ENCODE results near the gene HMGCS1.

DNA sequence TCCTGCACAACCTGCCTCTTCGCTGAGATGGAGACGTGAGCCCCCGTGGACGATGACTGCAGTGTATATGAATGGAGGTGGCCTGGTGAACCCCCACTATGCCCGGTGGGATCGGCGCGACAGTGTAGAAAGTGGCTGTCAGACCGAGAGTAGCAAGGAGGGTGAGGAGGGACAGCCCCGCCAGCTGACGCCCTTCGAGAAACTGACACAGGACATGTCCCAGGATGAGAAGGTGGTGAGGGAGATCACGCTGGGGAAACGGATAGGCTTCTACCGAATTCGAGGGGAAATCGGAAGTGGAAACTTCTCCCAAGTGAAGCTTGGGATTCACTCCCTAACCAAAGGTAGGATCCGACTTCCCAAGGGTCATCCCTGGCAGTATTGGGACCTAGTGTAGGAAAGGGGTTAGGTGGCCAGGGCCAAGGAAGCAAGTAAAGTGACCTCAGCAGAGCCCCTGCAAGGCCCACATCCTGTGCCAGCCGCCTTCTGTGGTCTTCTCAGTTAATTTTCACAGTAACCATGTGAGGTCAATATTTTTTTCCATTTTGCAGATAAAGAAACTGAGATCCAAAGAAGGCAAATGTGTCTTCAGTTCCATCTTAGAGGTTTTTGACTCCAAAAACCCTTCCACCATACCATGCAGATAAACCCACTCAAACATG, 67.4 kb downstream of the HMGCS1 start:
- TF ChIP-seq POLR2A (IDR thresholded peaks at IDR 0.05; ENCODE audit: low read depth, low read length) (no peak), POLR2AphosphoS5 (IDR thresholded peaks at IDR 0.05; ENCODE audit: low read depth, low read length) (no peak), TAF1 (IDR thresholded peaks at IDR 0.05; ENCODE audit: borderline replicate concordance, low read depth, low read length) (no peak)

All from GM12892 (cell line).